ENCODE results near the gene LCE2B. TPM values are rescaled to one million over a fixed set of nuclear protein-coding genes. Genes with fewer than 3 reads are reported as not detected.

The LCE2B gene
- total and polyA plus RNA-seq, 10 of the 15 experiments (the other 5 are each of a cell fraction or from before 2014, with no cell fraction given): not detected

GRCh38 chr1:152656459-152656858 is 29.5 kb upstream of the LCE2B start (continued):
- TF ChIP-seq PRDM15 (CRISPR knock-in tag; IDR thresholded peaks at IDR 0.05) (no peak), SMARCA5 (IDR thresholded peaks at IDR 0.05) (no peak), STAT3 (IDR thresholded peaks at IDR 0.05; ENCODE audit: low read depth, low read length) (no peak)

- H3K4me3 ChIP-seq: no peak overlapping the region
- no peak for TF ChIP-seq SIN3A (IDR thresholded peaks at IDR 0.05; ENCODE audit: low read depth, low read length)
- no peak for TF ChIP-seq CBFB (IDR thresholded peaks at IDR 0.05; ENCODE audit: low read depth)
- TF ChIP-seq HDAC2 (IDR thresholded peaks at IDR 0.05): no peak
- no peak for TF ChIP-seq ZSCAN29 (IDR thresholded peaks at IDR 0.05)
- peaks cover 0 to 9% of the 10 kb centered on the region in 2 experiments; a peak in 2 of 4 replicates for H3K27me3 ChIP-seq (replicated peaks in 1 of 2; ENCODE audit: control insufficient read depth in 2 of 2, insufficient read depth in 2 of 2, low read length in 1 of 2)
- RAD21 ChIA-PET (ENCODE audit: unreplicated experiment): no interaction called here
- no peak overlapping the region for H2AFZ ChIP-seq (ENCODE audit: control insufficient read depth, low read depth, low read length)
- no peaks in the 10 kb centered on the region for H3K4me1 ChIP-seq (ENCODE audit: control insufficient read depth, insufficient read depth, low read length)
- H4K20me1 ChIP-seq (ENCODE audit: control insufficient read depth, insufficient read depth): no peaks in the 10 kb centered on the region
- POLR2A ChIA-PET: no interaction called here
- no peak overlapping the region for H3K9ac ChIP-seq (ENCODE audit: control insufficient read depth, insufficient read depth, low read length)
- in situ Hi-C loops (cut with MboI): loop anchor here (5.0 to 10.0 kb wide), 2 partner anchors 270 to 567 kb away; no protein-coding TSS in a partner anchor
- BruUV-seq (replicated peaks): no TSS peak
- 17% methylated on average over 4 of the region's 4 CpGs for WGBS (ENCODE audit: insufficient coverage, insufficient replicate concordance, low lambda C conversion rate, missing lambda C conversion rate)
- H3K27ac ChIP-seq (ENCODE audit: control insufficient read depth, insufficient read depth): no peak overlapping the region
- H3K4me2 ChIP-seq (ENCODE audit: control insufficient read depth, insufficient read depth): no peak overlapping the region
- CTCF ChIA-PET: interaction anchor here (1.6 to 5.4 kb wide), 2 partner anchors 10 to 269 kb away, joined by 3 to 25 read pairs; no protein-coding TSS in a partner anchor
- SMC1A ChIA-PET (ENCODE audit: uncharacterized antibody, unreplicated experiment): interaction anchor here (1.2 to 1.6 kb wide), 2 partner anchors 12 to 564 kb away, joined by 3 read pairs; no protein-coding TSS in a partner anchor
- ATAC-seq: no peak
- FAIRE-seq: no peak
- H3K9me3 ChIP-seq (replicated peaks; ENCODE audit: control insufficient read depth, insufficient read depth, low read length): no peaks in the 10 kb centered on the region
- no peaks in the 10 kb centered on the region for H3K79me2 ChIP-seq (ENCODE audit: control insufficient read depth, insufficient read depth, low read length)
- DNase-seq (ENCODE audit: low read depth, low spot score): no peak
- intact Hi-C loops (cut with micrococcal nuclease; ENCODE audit: unreplicated experiment): loop anchor here (10.0 kb wide), 1 partner anchor 537 kb away; no protein-coding TSS in a partner anchor
- H3K36me3 ChIP-seq (ENCODE audit: control insufficient read depth in 2 of 2, insufficient read depth in 2 of 2, low read length in 1 of 2): no peaks in the 10 kb centered on the region
Observed at GRCh38 chr1:152657677-152658076, 28.2 kb upstream of the LCE2B start.
